WI38 (cell line): ENCODE data around the gene HCST.

Experiments used
- H3K4me3 ChIP-seq: 2 replicates; pipeline ENCODE4 v1.5.1; 2011; ENCODE audit warnings: low read depth, mild to moderate bottlenecking, control low read depth, low read length
- CTCF ChIP-seq: IDR thresholded peaks from 2 replicates; pipeline ENCODE4 v1.5.1; 2012; ENCODE audit warnings: low read depth, mild to moderate bottlenecking, control low read depth, low read length

The HCST gene

GRCh38 chr19:35911790-35912189 is 9.5 kb downstream of the HCST start:
- H3K4me3 ChIP-seq, result no peak overlapping the region
- no peak for TF ChIP-seq CTCF

GRCh38 chr19:35913589-35913988 is 11.3 kb downstream of the HCST start:
- no peak overlapping the region for H3K4me3 ChIP-seq
- TF ChIP-seq CTCF, result no peak

- no peak for TF ChIP-seq CTCF
- no peak overlapping the region for H3K4me3 ChIP-seq
Measured at GRCh38 chr19:35915443-35915842, 13.1 kb downstream of the HCST start.

GRCh38 chr19:35919306-35919705 is 17.0 kb downstream of the HCST start:
- no peak overlapping the region for H3K4me3 ChIP-seq
- TF ChIP-seq CTCF, result no peak

- no peak for TF ChIP-seq CTCF
- no peak overlapping the region for H3K4me3 ChIP-seq
Measured at GRCh38 chr19:35921012-35921411, 18.7 kb downstream of the HCST start.

GRCh38 chr19:35925501-35925900 is 23.2 kb downstream of the HCST start:
- no peak overlapping the region for H3K4me3 ChIP-seq
- no peak for TF ChIP-seq CTCF

- H3K4me3 ChIP-seq, result no peak overlapping the region
- no peak for TF ChIP-seq CTCF
Measured at GRCh38 chr19:35928507-35928906, 26.2 kb downstream of the HCST start.

GRCh38 chr19:35929876-35930275 is 27.5 kb downstream of the HCST start:
- TF ChIP-seq CTCF, result no peak
- H3K4me3 ChIP-seq, result no peak overlapping the region
